Psoas muscle (tissue), 8 donors: ENCODE data around the gene SLAMF9. TPM values are rescaled to one million over a fixed set of nuclear protein-coding genes. Genes with fewer than 3 reads are reported as not detected.

Experiments used
- ATAC-seq, 4 donors: fragments of 200-7000 bp; cut with Tn5 transposase; one replicate each; pipeline ENCODE4 v1.9.1; 2020; ENCODE audit warnings: moderate library complexity in 3 of 4, mild to moderate bottlenecking in 2 of 4
- DNase-seq, 2 donors: peaks; one replicate each; pipeline ENCODE4 v3.0.0-alpha.2; 2020
- H3K27ac ChIP-seq: fragments of 200-600 bp; one replicate; pipeline ENCODE4 v1.8.0; 2022
- H3K27me3 ChIP-seq, 3 donors: fragments of 200-600 bp in 1 of 3; one replicate each; pipeline versions ENCODE4 v1.6.1 to v1.8.0; 2013 to 2022; ENCODE audit warnings: low read length in 2 of 3, mild to moderate bottlenecking in 2 of 3, moderate library complexity in 1 of 3; ENCODE audit not compliant: insufficient read depth in 3 of 3
- H3K36me3 ChIP-seq, 2 donors: fragments of 200-600 bp in 1 of 2; one replicate each; pipeline versions ENCODE4 v1.6.1 to v1.8.0; 2013 to 2022; ENCODE audit warnings: low read depth in 1 of 2, mild to moderate bottlenecking in 1 of 2, moderate library complexity in 1 of 2; ENCODE audit not compliant: insufficient read depth in 1 of 2
- H3K4me1 ChIP-seq: fragments of 200-600 bp; one replicate; pipeline ENCODE4 v1.8.0; 2022
- H3K4me3 ChIP-seq: fragments of 200-600 bp; one replicate; pipeline ENCODE4 v1.8.0; 2022; ENCODE audit warnings: mild to moderate bottlenecking
- H3K9me3 ChIP-seq: fragments of 200-600 bp; one replicate; pipeline ENCODE4 v1.8.0; 2022
- CTCF ChIP-seq: fragments of 200-600 bp; IDR thresholded peaks from one replicate; pipeline ENCODE4 v1.8.0; 2022; ENCODE audit warnings: antibody characterized with exemption
- WGBS, 3 donors: extraction: QIAGEN DNeasy Blood & Tissue Kit; methylation state at CpG; one replicate each; pipeline versions ENCODE4 v1.1.6 to v1.1.7; 2013; 5-methylcytosine and 5-hydroxymethylcytosine counted together
- intact Hi-C, 2 donors: fragments of 100-400 bp; cut with DNase I; formaldehyde crosslinking; loops; one replicate each; pipeline versions ENCODE4 v1.11.0 to v1.14.2; 2022
- polyA plus RNA-seq, 3 donors: library from polyadenylated mRNA; stranded (reverse); fragments of 200-250 nt; gene quantifications; one replicate each; pipeline ENCODE4 v1.2.3, GENCODE V29; 2013
- total RNA-seq, 4 donors: library from RNA; stranded (reverse); fragmentation: NEBNext Ultra II Directional in 2 of 4; extraction: Animal tissue kit (Norgen Biotek cat#: 25700) in 2 of 4; gene quantifications; one replicate each; pipeline versions ENCODE4 v1.2.1 to v1.2.4, GENCODE V29; 2021 to 2023
- donor health status: healthy with polysubstance abuse.
- donor health status: DM: no; HTN: no; CAD: no; lungs with moderate emphysema.
- donor health status: Bipolar disorder and iron deficiency.
- donor health status: healthy.
- donor health status: DM: yes; HTN: yes; CAD: no.
- donor health status: DM: no; HTN: no; CAD: no.
- donor health status: DM: no; HTN: no; CAD: no.
- donor health status: DM: yes; HTN: yes; CAD: no.

The SLAMF9 gene
- total and polyA plus RNA-seq, 7 donors, result not detected

- no peaks in the 10 kb centered on the region for H3K9me3 ChIP-seq
- DNase-seq, result no peak
- ATAC-seq, result no peak
- no peak overlapping the region for H3K27ac ChIP-seq
- TF ChIP-seq CTCF, result no peak
- no peak overlapping the region for H3K4me3 ChIP-seq
- H3K4me1 ChIP-seq, result no peaks in the 10 kb centered on the region
- intact Hi-C loops, result no loop called here
- H3K27me3 ChIP-seq, result peaks cover 0 to 23% (median 0%) of the 10 kb centered on the region in 3 donors
- WGBS, 3 donors, result 82 to 89% (median 83%) methylated on average over 3 of the region's 3 CpGs
- H3K36me3 ChIP-seq, result no peaks in the 10 kb centered on the region
Observed at GRCh38 chr1:159955456-159955855, 1.4 kb upstream of the SLAMF9 start.

GRCh38 chr1:159952932-159953331 lies 1.1 kb downstream of the SLAMF9 start:
- DNase-seq (no peak), ATAC-seq (no peak)
- Histone ChIP-seq H3K27ac (no peak overlapping the region), H3K27me3 (peaks cover 0 to 22% (median 0%) of the 10 kb centered on the region in 3 donors), H3K4me3 (no peak overlapping the region), H3K4me1 (no peaks in the 10 kb centered on the region), H3K36me3 (no peaks in the 10 kb centered on the region), H3K9me3 (no peaks in the 10 kb centered on the region)
- intact Hi-C loops, result no loop called here
- no peak for TF ChIP-seq CTCF
- WGBS, 3 donors, result 78 to 89% (median 79%) methylated on average over 5 of the region's 5 CpGs

- H3K4me1 ChIP-seq, result no peaks in the 10 kb centered on the region
- intact Hi-C loops, result no loop called here
- H3K9me3 ChIP-seq, result no peaks in the 10 kb centered on the region
- no peak overlapping the region for H3K27ac ChIP-seq
- ATAC-seq, result no peak
- no peak for DNase-seq
- TF ChIP-seq CTCF, result no peak
- H3K4me3 ChIP-seq, result no peak overlapping the region
- WGBS, 3 donors, result 67 to 78% (median 73%) methylated on average over 1 of the region's 1 CpG
- H3K27me3 ChIP-seq, result peaks cover 0 to 22% (median 0%) of the 10 kb centered on the region in 3 donors
- no peaks in the 10 kb centered on the region for H3K36me3 ChIP-seq
Observed at GRCh38 chr1:159951551-159951950, 2.5 kb downstream of the SLAMF9 start.

GRCh38 chr1:159951016-159951415 lies 3.0 kb downstream of the SLAMF9 start:
- H3K27me3 ChIP-seq, result peaks cover 0 to 22% (median 0%) of the 10 kb centered on the region in 3 donors
- no peaks in the 10 kb centered on the region for H3K4me1 ChIP-seq
- intact Hi-C loops, result no loop called here
- H3K27ac ChIP-seq, result no peak overlapping the region
- ATAC-seq (no peak), DNase-seq (no peak)
- H3K36me3 ChIP-seq, result no peaks in the 10 kb centered on the region
- no peak overlapping the region for H3K4me3 ChIP-seq
- 40 to 68% (median 58%) methylated on average over 2 of the region's 2 CpGs for WGBS, 3 donors
- TF ChIP-seq CTCF, result no peak
- no peaks in the 10 kb centered on the region for H3K9me3 ChIP-seq

GRCh38 chr1:159949981-159950381 lies 4.1 kb downstream of the SLAMF9 start:
- ATAC-seq, result no peak
- Histone ChIP-seq H3K27me3 (peaks cover 0 to 27% (median 2%) of the 10 kb centered on the region in 3 donors), H3K4me3 (no peak overlapping the region), H3K36me3 (no peaks in the 10 kb centered on the region), H3K4me1 (no peaks in the 10 kb centered on the region), H3K27ac (no peak overlapping the region), H3K9me3 (no peaks in the 10 kb centered on the region)
- TF ChIP-seq CTCF, result no peak
- 84 to 92% (median 89%) methylated on average over 4 of the region's 4 CpGs for WGBS, 3 donors
- DNase-seq, result no peak
- intact Hi-C loops, result no loop called here
